CD8-positive, alpha-beta memory T cell (primary cell): ENCODE measurements around the gene SNCB. TPM values are rescaled to one million over a fixed set of nuclear protein-coding genes. Genes with fewer than 3 reads are reported as not detected.

Experiments used
- CTCF ChIA-PET: fragments of 350-600 bp; sonication (Branson Sonifier 250); formaldehyde crosslinking; loops from one replicate; lab custom pipeline; 2021; ENCODE audit warnings: antibody characterized with exemption; lab: Charles Lee
- POLR2A ChIA-PET: fragments of 350-600 bp; sonication (Branson Sonifier 250); formaldehyde crosslinking; loops from one replicate; lab custom pipeline; 2021; ENCODE audit warnings: antibody characterized with exemption; lab: Charles Lee
- DNase-seq, 5 donors: peaks; one replicate each; pipeline versions ENCODE4 v3.0.0 to v3.0.0-alpha.2; 2020 to 2022; ENCODE audit warnings: mixed read lengths in 1 of 5
- H3K27ac ChIP-seq: one replicate; pipeline ENCODE4 v1.7.0; 2013; ENCODE audit warnings: low read depth, mild to moderate bottlenecking, low read length, moderate library complexity
- H3K27me3 ChIP-seq: 2 replicates; pipeline ENCODE4 v1.7.0; 2013; ENCODE audit warnings: low read length, mild to moderate bottlenecking; ENCODE audit not compliant: insufficient read depth, poor library complexity, severe bottlenecking
- H3K36me3 ChIP-seq: 2 replicates; pipeline ENCODE4 v1.7.0; 2013; ENCODE audit warnings: mild to moderate bottlenecking, low read length, moderate library complexity; ENCODE audit not compliant: insufficient read depth
- H3K4me1 ChIP-seq: 2 replicates; pipeline ENCODE4 v1.7.0; 2013; ENCODE audit warnings: mild to moderate bottlenecking, low read length, moderate library complexity; ENCODE audit not compliant: insufficient read depth
- H3K4me3 ChIP-seq: 2 replicates; pipeline ENCODE4 v1.7.0; 2013; ENCODE audit warnings: mild to moderate bottlenecking, low read length
- H3K9me3 ChIP-seq: 2 replicates; pipeline ENCODE4 v1.7.0; 2013; ENCODE audit warnings: mild to moderate bottlenecking, low read length
- H3K27ac Mint-ChIP-seq, 8 donors: one replicate each; pipeline ENCODE4 v1.8.0; 2020 to 2021; ENCODE audit warnings: mixed read lengths in 8 of 8, mild to moderate bottlenecking in 6 of 8, inconsistent platforms in 3 of 8, moderate library complexity in 3 of 8
- H3K27me3 Mint-ChIP-seq, 2 donors: one replicate each; pipeline ENCODE4 v1.8.0; 2020 to 2021; ENCODE audit warnings: mixed read lengths in 2 of 2, mild to moderate bottlenecking in 1 of 2, moderate library complexity in 1 of 2
- H3K36me3 Mint-ChIP-seq, 3 donors: one replicate each; pipeline ENCODE4 v1.8.0; 2020 to 2021; ENCODE audit warnings: mixed read lengths in 3 of 3, inconsistent platforms in 1 of 3, mild to moderate bottlenecking in 1 of 3
- H3K4me1 Mint-ChIP-seq, 3 donors: one replicate each; pipeline ENCODE4 v1.8.0; 2020 to 2021; ENCODE audit warnings: mixed read lengths in 3 of 3, inconsistent platforms in 1 of 3, mild to moderate bottlenecking in 1 of 3
- H3K4me3 Mint-ChIP-seq, 7 donors: one replicate each; pipeline ENCODE4 v1.8.0; 2020 to 2021; ENCODE audit warnings: mixed read lengths in 7 of 7, mild to moderate bottlenecking in 6 of 7, moderate library complexity in 4 of 7, inconsistent platforms in 2 of 7
- H3K9me3 Mint-ChIP-seq, 5 donors: one replicate each; pipeline ENCODE4 v1.8.0; 2020 to 2022; ENCODE audit warnings: mixed read lengths in 5 of 5, mild to moderate bottlenecking in 3 of 5, moderate library complexity in 2 of 5, inconsistent platforms in 1 of 5
- polyA plus RNA-seq: library from polyadenylated mRNA; unstranded; fragments of 300-500 nt; fragmentation: Illumina TruSeq; gene quantifications from one replicate; pipeline ENCODE4 v1.2.3, GENCODE V29; 2021
- total RNA-seq, 2 experiments: library from RNA; stranded (reverse); gene quantifications; one replicate each; pipeline ENCODE4 v1.2.3, GENCODE V29; 2021

The SNCB gene
- total and polyA plus RNA-seq, 3 experiments from 2014 or later: not detected

DNA sequence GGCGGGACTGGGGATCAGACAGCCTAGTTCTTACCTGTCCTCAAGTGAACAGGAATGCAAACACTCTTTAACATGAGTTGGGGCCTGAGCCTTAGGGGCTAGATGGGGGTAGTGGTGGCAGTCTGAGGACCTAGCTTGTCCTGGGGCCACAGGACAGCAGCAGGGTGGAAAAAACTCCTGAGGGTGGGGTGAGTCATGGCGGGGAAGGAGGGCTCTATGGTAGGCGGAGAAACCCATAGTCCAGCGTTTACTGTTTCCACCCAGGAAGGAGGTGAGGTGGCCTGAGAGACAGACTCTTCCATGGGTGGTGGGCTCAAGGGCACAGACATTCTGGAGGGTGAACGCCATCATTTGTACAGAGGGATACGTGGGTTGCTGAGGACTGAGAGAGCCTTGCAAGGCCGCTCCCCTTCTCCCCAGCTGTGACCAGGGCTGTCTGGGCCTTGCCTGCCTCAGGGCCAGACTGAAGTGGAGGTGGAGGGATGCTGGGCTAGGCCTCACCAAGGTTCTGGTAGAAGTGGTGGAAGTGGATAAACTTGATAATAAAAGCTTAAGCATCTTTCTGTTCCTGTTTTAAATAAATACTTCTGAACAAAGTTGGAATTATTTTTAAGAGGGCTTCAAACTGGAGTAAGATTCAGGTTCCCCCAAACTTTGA, 15.8 kb upstream of the SNCB start:
- DNase-seq: no peak
- ChIA-PET CTCF (interaction anchor here (0.6 to 9.2 kb wide), 7 partner anchors 12 to 1574 kb away, joined by 3 to 108 read pairs (median 3); partner anchors contain the start of genes EIF4E1B, KIAA1191 and SNCB), POLR2A (interaction anchor here (0.6 to 1.3 kb wide), 3 partner anchors 15 to 115 kb away, joined by 3 to 8 read pairs (median 4); partner anchors contain the start of gene RNF44)
- Mint-ChIP-seq H3K4me3 (peak overlapping the region; percentile 74 to 92 (median 90)), H3K27me3 (no peaks in the 10 kb centered on the region), H3K36me3 (no peaks in the 10 kb centered on the region), H3K4me1 (peaks cover 39 to 50% (median 44%) of the 10 kb centered on the region in 3 donors), H3K9me3 (no peaks in the 10 kb centered on the region), H3K27ac (peak overlapping the region; percentile 82 to 95 (median 88))
- H3K36me3 ChIP-seq: no peaks in the 10 kb centered on the region
- peaks cover 42% of the 10 kb centered on the region for H3K4me1 ChIP-seq
- H3K27ac ChIP-seq: no peak overlapping the region
- H3K4me3 ChIP-seq: peak overlapping the region; percentile 83
- no peaks in the 10 kb centered on the region for H3K27me3 ChIP-seq
- H3K9me3 ChIP-seq: no peaks in the 10 kb centered on the region

DNA sequence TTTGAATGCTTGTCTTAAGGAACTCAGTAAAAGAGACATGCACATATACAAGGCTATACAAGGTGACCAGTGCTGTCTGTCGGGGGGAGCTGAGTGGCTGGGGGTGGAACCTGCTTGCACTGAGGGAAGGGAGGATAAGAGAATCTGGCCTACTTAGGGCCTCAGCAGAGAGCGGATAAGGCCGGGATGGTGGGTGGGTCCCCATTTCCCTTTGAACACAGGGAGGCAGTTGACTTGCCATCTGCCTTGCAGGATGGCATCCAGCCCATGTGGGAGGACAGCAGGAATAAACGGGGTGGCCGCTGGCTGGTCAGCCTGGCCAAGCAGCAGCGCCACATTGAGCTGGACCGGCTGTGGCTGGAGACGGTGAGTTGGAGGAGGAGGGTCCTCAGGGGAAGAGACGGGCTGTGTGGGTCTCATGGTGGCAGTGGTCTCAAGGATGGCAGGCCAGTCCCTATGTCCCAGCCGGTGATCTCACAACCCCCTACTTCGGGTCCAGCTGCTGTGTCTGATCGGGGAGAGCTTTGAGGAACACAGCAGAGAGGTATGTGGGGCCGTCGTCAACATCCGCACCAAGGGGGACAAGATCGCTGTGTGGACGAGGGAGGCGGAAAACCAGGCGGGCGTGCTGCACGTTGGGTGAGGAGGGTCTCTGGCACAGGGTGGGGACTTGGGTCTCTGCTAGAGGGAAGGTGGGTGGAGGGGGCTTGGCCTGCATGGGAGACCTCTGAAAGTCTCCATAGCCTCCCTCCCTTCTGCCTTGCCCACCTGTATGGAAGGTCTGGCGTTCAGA, 14.7 kb upstream of the SNCB start:
- Mint-ChIP-seq H3K27ac (peak overlapping the region in 2 of 8 donors; percentile 27 to 31), H3K36me3 (no peaks in the 10 kb centered on the region), H3K9me3 (no peaks in the 10 kb centered on the region), H3K4me1 (peaks cover 28 to 39% (median 33%) of the 10 kb centered on the region in 3 donors), H3K4me3 (peak overlapping the region in 3 of 7 donors; percentile 20 to 81 (median 66)), H3K27me3 (no peaks in the 10 kb centered on the region)
- Histone ChIP-seq H3K9me3 (no peaks in the 10 kb centered on the region), H3K36me3 (no peaks in the 10 kb centered on the region), H3K27me3 (no peaks in the 10 kb centered on the region), H3K4me1 (peaks cover 31% of the 10 kb centered on the region), H3K4me3 (no peak overlapping the region), H3K27ac (no peak overlapping the region)
- CTCF ChIA-PET: interaction anchor here (9.2 kb wide), 1 partner anchor 13 kb away, joined by 108 read pairs; no protein-coding TSS in a partner anchor
- POLR2A ChIA-PET: no interaction called here
- DNase-seq: no peak

DNA sequence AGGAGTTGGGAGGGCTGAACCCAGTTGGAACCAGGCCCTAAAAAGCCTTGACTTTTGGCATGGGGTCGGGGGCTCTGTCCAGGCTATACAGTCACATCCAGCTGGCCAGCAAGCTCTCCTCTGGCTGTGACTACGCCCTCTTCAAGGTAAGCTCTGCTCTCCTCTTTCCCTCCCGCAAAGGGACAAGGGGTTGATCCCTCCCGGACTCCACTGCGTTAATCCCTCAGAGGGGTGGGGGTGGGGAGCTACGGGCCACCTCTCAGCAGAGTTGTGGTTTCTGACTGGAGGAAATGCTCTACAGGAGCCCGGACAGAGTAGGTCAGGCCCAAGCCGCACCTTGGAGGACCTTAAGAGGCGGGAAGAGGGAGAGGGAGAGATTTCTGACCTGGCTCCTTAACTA, 14.0 kb upstream of the SNCB start:
- H3K4me1 Mint-ChIP-seq: peaks cover 22 to 33% (median 26%) of the 10 kb centered on the region in 3 donors
- peaks cover 23% of the 10 kb centered on the region for H3K4me1 ChIP-seq
- no peaks in the 10 kb centered on the region for H3K36me3 Mint-ChIP-seq
- no peaks in the 10 kb centered on the region for H3K9me3 Mint-ChIP-seq
- no peak for DNase-seq
- H3K9me3 ChIP-seq: no peaks in the 10 kb centered on the region
- no peaks in the 10 kb centered on the region for H3K36me3 ChIP-seq
- peak overlapping the region in 1 of 8 donors; percentile 31 for H3K27ac Mint-ChIP-seq
- ChIA-PET POLR2A (no interaction called here), CTCF (interaction anchor here (9.2 kb wide), 1 partner anchor 14 kb away, joined by 108 read pairs; no protein-coding TSS in a partner anchor)
- no peak overlapping the region for H3K4me3 ChIP-seq
- H3K27ac ChIP-seq: no peak overlapping the region
- no peaks in the 10 kb centered on the region for H3K27me3 Mint-ChIP-seq
- H3K27me3 ChIP-seq: no peaks in the 10 kb centered on the region
- peak overlapping the region in 2 of 7 donors; percentile 66 to 81 for H3K4me3 Mint-ChIP-seq

DNA sequence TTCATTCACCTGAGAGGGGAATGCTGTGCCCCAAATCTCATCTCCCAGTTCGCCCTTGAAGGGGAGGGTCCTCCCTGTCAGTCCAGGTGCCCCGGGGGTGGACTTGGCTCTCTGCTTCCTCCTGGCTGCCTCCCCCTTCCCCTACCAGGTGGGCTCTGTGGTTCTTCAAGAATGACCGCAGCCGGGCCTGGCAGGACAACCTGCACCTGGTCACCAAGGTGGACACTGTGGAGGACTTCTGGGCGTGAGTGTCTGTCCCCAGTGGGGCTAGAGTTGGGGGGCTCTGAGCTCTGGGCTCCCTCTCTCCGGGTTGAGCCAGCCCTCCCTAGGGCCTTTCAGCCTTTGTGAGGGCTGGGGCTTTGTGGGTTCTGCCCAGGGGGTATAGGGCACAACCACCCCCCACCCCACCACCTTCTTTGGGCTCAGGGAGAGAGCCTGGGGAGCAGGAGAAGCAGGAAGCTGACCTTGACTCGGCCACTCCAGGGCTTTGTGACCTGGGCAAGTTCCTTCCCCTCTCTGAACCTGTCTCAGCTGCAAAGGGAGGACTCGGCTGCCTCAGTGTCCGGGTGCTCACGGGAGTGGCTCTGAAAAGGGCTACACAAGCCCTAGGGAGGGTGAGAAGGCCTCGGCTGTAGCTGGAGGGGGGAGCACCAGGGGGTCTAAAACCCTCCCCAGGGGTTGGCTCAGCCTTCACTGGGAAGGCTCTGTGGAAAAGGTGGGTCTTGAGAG, 13.3 kb upstream of the SNCB start:
- Histone ChIP-seq H3K36me3 (no peaks in the 10 kb centered on the region), H3K27ac (no peak overlapping the region), H3K4me3 (no peak overlapping the region), H3K4me1 (peaks cover 17% of the 10 kb centered on the region), H3K9me3 (no peaks in the 10 kb centered on the region), H3K27me3 (no peaks in the 10 kb centered on the region)
- H3K36me3 Mint-ChIP-seq: no peaks in the 10 kb centered on the region
- H3K4me3 Mint-ChIP-seq: no peak overlapping the region
- H3K4me1 Mint-ChIP-seq: peaks cover 17 to 26% (median 20%) of the 10 kb centered on the region in 3 donors
- H3K27ac Mint-ChIP-seq: no peak overlapping the region
- CTCF ChIA-PET: interaction anchor here (9.2 kb wide), 1 partner anchor 15 kb away, joined by 108 read pairs; no protein-coding TSS in a partner anchor
- DNase-seq: no peak
- POLR2A ChIA-PET: no interaction called here
- H3K9me3 Mint-ChIP-seq: no peaks in the 10 kb centered on the region
- H3K27me3 Mint-ChIP-seq: no peaks in the 10 kb centered on the region

DNA sequence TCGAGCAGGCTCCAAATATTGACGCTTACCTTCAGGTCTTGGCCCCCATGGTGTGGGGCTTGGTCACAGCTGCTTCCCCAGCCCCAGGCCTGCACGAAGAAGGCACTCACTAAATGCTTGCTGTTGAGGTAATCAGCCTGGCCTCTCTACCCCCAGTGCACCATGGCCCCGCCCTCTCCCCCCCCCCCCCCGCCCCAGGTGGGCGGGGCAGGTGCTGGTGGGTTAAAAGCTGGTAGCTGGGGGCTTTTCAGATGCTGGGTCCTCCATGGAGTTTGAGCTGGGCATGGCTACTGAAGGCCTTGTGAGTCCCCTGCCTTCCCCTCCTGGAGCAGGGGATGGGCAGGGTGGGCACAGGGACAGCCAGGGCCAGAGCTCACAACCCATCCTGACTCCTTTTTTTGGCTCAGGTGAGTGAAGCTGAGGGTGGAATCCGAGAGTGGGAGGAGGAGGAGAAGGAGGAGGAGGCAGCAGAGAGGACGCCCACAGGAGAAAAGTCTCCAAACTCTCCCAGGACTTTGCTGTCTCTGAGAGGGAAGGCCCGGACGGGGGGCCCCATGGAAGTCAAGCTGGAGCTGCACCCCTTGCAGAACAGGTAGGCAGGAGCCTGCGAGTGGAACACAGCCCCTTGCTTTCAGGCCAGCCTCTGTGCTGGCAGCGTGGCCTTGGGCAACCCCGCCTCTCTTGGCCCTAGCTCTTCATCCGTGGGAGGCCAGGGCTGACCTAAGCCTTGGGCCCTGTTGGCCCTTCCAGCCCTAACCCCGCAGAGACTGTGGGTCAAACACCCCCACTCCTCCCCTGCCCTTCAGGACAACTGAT, 12.5 kb upstream of the SNCB start:
- H3K4me3 ChIP-seq: no peak overlapping the region
- H3K27me3 Mint-ChIP-seq: no peaks in the 10 kb centered on the region
- peaks cover 11 to 19% (median 14%) of the 10 kb centered on the region in 3 donors for H3K4me1 Mint-ChIP-seq
- H3K36me3 ChIP-seq: no peaks in the 10 kb centered on the region
- no peak for DNase-seq
- H3K36me3 Mint-ChIP-seq: no peaks in the 10 kb centered on the region
- peaks cover 9% of the 10 kb centered on the region for H3K4me1 ChIP-seq
- ChIA-PET CTCF (no interaction called here), POLR2A (no interaction called here)
- no peak overlapping the region for H3K27ac ChIP-seq
- no peaks in the 10 kb centered on the region for H3K27me3 ChIP-seq
- no peak overlapping the region for H3K4me3 Mint-ChIP-seq
- H3K9me3 ChIP-seq: no peaks in the 10 kb centered on the region
- H3K9me3 Mint-ChIP-seq: no peaks in the 10 kb centered on the region
- no peak overlapping the region for H3K27ac Mint-ChIP-seq

DNA sequence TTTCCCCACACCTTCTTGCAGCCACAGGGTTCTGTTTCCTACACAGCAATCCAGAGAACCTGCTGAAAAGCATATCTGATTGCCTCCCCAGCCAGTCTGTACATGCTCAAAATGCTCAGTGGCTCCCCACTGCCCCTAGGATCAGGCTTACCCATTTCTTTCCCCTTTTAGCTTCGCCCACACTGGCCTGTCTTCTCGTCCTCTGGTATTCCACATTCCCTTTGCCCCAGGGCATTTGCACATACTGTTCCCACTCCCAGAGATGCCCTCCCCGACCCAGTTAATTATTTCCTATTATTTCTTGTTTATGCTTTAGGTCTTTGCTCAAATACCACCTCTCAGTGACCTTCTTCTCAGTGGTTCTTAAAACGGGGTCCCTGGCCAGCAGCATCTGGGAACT, 10.3 kb upstream of the SNCB start:
- Histone ChIP-seq H3K36me3 (no peaks in the 10 kb centered on the region), H3K4me1 (no peaks in the 10 kb centered on the region), H3K27me3 (peaks cover under 1% of the 10 kb centered on the region), H3K27ac (no peak overlapping the region), H3K4me3 (no peak overlapping the region), H3K9me3 (no peaks in the 10 kb centered on the region)
- Mint-ChIP-seq H3K27ac (no peak overlapping the region), H3K4me1 (no peaks in the 10 kb centered on the region), H3K27me3 (peaks cover 0 to 20% of the 10 kb centered on the region in 2 donors), H3K4me3 (no peak overlapping the region), H3K9me3 (peaks cover 0 to 2% (median 0%) of the 10 kb centered on the region in 5 donors), H3K36me3 (no peaks in the 10 kb centered on the region)
- POLR2A ChIA-PET: no interaction called here
- CTCF ChIA-PET: interaction anchor here (1.0 to 2.2 kb wide), 2 partner anchors 16 to 20 kb away, joined by 3 to 10 read pairs; no protein-coding TSS in a partner anchor
- no peak for DNase-seq

DNA sequence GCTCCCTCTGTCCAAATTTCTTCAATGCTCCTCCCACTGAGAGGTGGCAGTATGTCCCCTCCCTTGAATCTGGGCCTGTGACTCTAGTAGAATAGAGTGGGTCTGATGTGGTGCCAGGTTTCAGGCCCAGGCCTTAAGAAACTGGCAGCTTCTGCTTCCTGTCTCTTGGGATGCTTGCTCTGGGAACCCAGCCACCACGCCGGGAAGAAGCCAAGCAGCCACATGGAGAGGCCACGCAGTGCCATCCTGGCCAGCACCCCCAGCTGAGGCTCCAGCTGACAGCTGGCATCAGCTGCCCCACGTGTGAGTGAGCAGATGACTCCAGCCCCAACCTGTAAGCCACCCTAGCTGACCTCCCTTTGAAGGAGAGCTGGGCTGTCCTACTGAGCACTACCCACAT, 9.6 kb upstream of the SNCB start:
- DNase-seq: no peak
- H3K27ac Mint-ChIP-seq: peak overlapping the region in 1 of 8 donors; percentile 6

More for the DNA sequence above, 9.6 kb upstream of the SNCB start:
- CTCF ChIA-PET: interaction anchor here (1.0 to 2.2 kb wide), 2 partner anchors 17 to 21 kb away, joined by 3 to 10 read pairs; no protein-coding TSS in a partner anchor
- POLR2A ChIA-PET: no interaction called here
- no peak overlapping the region for H3K4me3 ChIP-seq
- no peaks in the 10 kb centered on the region for H3K9me3 ChIP-seq
- no peak overlapping the region for H3K27ac ChIP-seq
- peaks cover 6% of the 10 kb centered on the region for H3K27me3 ChIP-seq
- no peak overlapping the region for H3K4me3 Mint-ChIP-seq
- no peaks in the 10 kb centered on the region for H3K36me3 ChIP-seq
- no peaks in the 10 kb centered on the region for H3K36me3 Mint-ChIP-seq
- peaks cover 6 to 25% of the 10 kb centered on the region in 2 donors for H3K27me3 Mint-ChIP-seq
- peaks cover 0 to 3% (median 0%) of the 10 kb centered on the region in 5 donors for H3K9me3 Mint-ChIP-seq
- H3K4me1 Mint-ChIP-seq: no peaks in the 10 kb centered on the region
- H3K4me1 ChIP-seq: no peaks in the 10 kb centered on the region
